ENCODE data around the gene TARBP1. TPM values are rescaled to one million over a fixed set of nuclear protein-coding genes. Genes with fewer than 3 reads are reported as not detected.
"Not testable (repeated sequence)": the region's sequence is repeated elsewhere in the genome, so short reads cannot be mapped to it uniquely, and the experiment has no call there.

The TARBP1 gene
- total RNA-seq, 1 experiment from 2014 or later: 47.3 TPM

DNA sequence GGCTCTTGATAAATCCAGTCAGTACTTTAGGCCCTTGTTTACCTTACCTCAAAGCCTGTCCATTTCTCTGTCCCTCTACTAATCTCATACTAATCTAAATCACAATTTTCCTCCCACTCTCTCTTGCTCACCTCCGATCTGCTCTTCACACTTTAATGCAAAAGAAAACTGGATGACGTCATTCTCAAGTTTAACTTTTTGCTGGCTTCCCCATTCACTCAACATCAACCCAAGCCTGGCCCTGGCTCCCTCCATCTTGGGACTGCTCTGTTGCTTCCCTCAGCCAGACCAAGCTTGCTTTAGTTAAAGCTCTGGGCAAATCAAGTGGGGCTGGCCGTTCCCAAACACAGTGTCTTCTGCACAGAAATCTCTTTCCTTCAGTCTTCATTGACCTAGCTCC, 76.0 kb downstream of the TARBP1 start:
- POLR2A ChIA-PET (ENCODE audit: unreplicated experiment): no interaction called here
- H3K4me3 ChIP-seq: no peak overlapping the region
- intact Hi-C loops (cut with micrococcal nuclease; ENCODE audit: unreplicated experiment): no loop called here

DNA sequence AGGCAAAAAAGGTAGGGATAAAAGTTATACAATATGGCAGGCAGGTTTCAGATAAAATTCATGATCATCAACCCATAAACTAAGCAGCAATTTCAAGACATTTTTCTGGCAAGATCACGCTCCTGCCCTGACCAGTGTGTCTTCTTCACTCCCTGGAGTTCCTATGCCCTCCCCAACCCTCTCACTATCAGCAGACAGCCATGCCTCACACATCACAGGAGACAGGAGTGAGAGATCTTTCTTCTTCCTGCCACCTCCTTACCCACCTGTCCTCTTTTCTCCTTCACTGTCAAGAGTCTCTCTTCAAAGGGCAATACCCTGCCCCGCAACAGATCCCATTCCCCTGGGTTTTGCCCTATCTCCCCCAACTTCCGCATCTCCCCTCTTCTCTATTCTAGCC, 77.3 kb downstream of the TARBP1 start:
- intact Hi-C loops (cut with micrococcal nuclease; ENCODE audit: unreplicated experiment): no loop called here
- no peaks in the 10 kb centered on the region for H3K4me1 ChIP-seq (replicated peaks; ENCODE audit: insufficient read depth)
- H3K4me2 ChIP-seq: no peak overlapping the region
- H3K4me3 ChIP-seq: no peak overlapping the region
- no peaks in the 10 kb centered on the region for H3K9me2 ChIP-seq (ENCODE audit: insufficient read depth)
- H3K36me3 ChIP-seq (ENCODE audit: low read depth): peaks cover 11% of the 10 kb centered on the region; the same call in 1 of the 2 replicates
- TF ChIP-seq, protein P1, sequence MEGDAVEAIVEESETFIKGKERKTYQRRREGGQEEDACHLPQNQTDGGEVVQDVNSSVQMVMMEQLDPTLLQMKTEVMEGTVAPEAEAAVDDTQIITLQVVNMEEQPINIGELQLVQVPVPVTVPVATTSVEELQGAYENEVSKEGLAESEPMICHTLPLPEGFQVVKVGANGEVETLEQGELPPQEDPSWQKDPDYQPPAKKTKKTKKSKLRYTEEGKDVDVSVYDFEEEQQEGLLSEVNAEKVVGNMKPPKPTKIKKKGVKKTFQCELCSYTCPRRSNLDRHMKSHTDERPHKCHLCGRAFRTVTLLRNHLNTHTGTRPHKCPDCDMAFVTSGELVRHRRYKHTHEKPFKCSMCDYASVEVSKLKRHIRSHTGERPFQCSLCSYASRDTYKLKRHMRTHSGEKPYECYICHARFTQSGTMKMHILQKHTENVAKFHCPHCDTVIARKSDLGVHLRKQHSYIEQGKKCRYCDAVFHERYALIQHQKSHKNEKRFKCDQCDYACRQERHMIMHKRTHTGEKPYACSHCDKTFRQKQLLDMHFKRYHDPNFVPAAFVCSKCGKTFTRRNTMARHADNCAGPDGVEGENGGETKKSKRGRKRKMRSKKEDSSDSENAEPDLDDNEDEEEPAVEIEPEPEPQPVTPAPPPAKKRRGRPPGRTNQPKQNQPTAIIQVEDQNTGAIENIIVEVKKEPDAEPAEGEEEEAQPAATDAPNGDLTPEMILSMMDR (conservative IDR thresholded peaks at IDR 0.05): no peak
- H3K9me3 ChIP-seq (ENCODE audit: insufficient read depth, low read depth): no peaks in the 10 kb centered on the region
- DNase-seq: no peak
- H3K79me2 ChIP-seq (ENCODE audit: low read depth): no peaks in the 10 kb centered on the region
- no peak overlapping the region for H2AFZ ChIP-seq
- POLR2A ChIA-PET (ENCODE audit: unreplicated experiment): no interaction called here
- CTCF ChIA-PET: no interaction called here
- H4K20me1 ChIP-seq (ENCODE audit: insufficient read depth): no peaks in the 10 kb centered on the region
- peaks cover 27% of the 10 kb centered on the region for H3F3A ChIP-seq (ENCODE audit: insufficient read depth, low read depth)
- peak overlapping the region; percentile 17; the same call in 1 of the 2 replicates for H3K27ac ChIP-seq
- H3K27me3 ChIP-seq (ENCODE audit: insufficient read depth, low read depth): no peaks in the 10 kb centered on the region
- no TSS peak for BruUV-seq (replicated peaks)

More for the DNA sequence above, 76.0 kb downstream of the TARBP1 start:
- Histone ChIP-seq H3K27me3 (ENCODE audit: insufficient read depth, low read depth) (no peaks in the 10 kb centered on the region), H3K79me2 (ENCODE audit: low read depth) (no peaks in the 10 kb centered on the region), H3K27ac (no peak overlapping the region), H4K20me1 (ENCODE audit: insufficient read depth) (no peaks in the 10 kb centered on the region), H3F3A (ENCODE audit: insufficient read depth, low read depth) (peaks cover 30% of the 10 kb centered on the region), H3K4me2 (no peak overlapping the region), H3K36me3 (ENCODE audit: low read depth) (peaks cover 11% of the 10 kb centered on the region; the same call in 1 of the 2 replicates), H2AFZ (no peak overlapping the region), H3K9me2 (ENCODE audit: insufficient read depth) (no peaks in the 10 kb centered on the region), H3K9me3 (ENCODE audit: insufficient read depth, low read depth) (no peaks in the 10 kb centered on the region), H3K4me1 (replicated peaks; ENCODE audit: insufficient read depth) (no peaks in the 10 kb centered on the region)
- TF ChIP-seq, protein P1 (conservative IDR thresholded peaks at IDR 0.05): no peak
- TF ChIP-seq EZH2 (IDR thresholded peaks at IDR 0.05; ENCODE audit: low read depth): no peak
- no peak for DNase-seq
- BruUV-seq (replicated peaks): no TSS peak
- CTCF ChIA-PET: no interaction called here

DNA sequence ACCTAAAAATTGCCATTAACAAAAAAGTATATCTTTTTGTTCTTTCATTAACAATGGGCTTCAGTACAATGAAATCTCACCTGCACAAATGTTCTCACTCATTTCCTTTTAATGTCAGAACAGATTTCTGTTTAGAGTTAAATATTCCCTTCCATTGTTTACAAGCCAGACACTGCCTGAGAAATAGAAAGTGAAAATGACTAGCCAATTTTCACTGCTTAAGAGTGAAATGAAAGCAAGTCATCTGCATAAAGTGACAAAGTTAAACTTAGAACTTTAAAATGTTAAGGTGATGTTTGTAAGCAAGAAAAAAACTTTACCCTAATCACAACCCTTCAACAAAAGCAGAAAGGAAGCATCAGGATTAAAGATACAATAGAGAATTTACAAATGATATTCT, 78.2 kb downstream of the TARBP1 start:
- no peaks in the 10 kb centered on the region for H3K79me2 ChIP-seq (ENCODE audit: low read depth)
- no peak overlapping the region for H3K4me2 ChIP-seq
- no peaks in the 10 kb centered on the region for H3K9me3 ChIP-seq (ENCODE audit: insufficient read depth, low read depth)
- no peaks in the 10 kb centered on the region for H3K9me2 ChIP-seq (ENCODE audit: insufficient read depth)
- peaks cover 19% of the 10 kb centered on the region; the same call in 1 of the 2 replicates for H3K36me3 ChIP-seq (ENCODE audit: low read depth)
- H3K4me1 ChIP-seq (replicated peaks; ENCODE audit: insufficient read depth): no peaks in the 10 kb centered on the region
- peak overlapping the region; percentile 17; the same call in 1 of the 2 replicates for H3K27ac ChIP-seq
- no peak for TF ChIP-seq EZH2 (IDR thresholded peaks at IDR 0.05; ENCODE audit: low read depth)
- TF ChIP-seq, protein P1 (conservative IDR thresholded peaks at IDR 0.05): no peak
- ChIA-PET CTCF (no interaction called here), POLR2A (ENCODE audit: unreplicated experiment) (no interaction called here)
- no peak for DNase-seq
- peaks cover 27% of the 10 kb centered on the region for H3F3A ChIP-seq (ENCODE audit: insufficient read depth, low read depth)
- H3K4me3 ChIP-seq: no peak overlapping the region
- no peak overlapping the region for H2AFZ ChIP-seq
- intact Hi-C loops (cut with micrococcal nuclease; ENCODE audit: unreplicated experiment): no loop called here
- no TSS peak for BruUV-seq (replicated peaks)
- no peaks in the 10 kb centered on the region for H3K27me3 ChIP-seq (ENCODE audit: insufficient read depth, low read depth)
- H4K20me1 ChIP-seq (ENCODE audit: insufficient read depth): no peaks in the 10 kb centered on the region

DNA sequence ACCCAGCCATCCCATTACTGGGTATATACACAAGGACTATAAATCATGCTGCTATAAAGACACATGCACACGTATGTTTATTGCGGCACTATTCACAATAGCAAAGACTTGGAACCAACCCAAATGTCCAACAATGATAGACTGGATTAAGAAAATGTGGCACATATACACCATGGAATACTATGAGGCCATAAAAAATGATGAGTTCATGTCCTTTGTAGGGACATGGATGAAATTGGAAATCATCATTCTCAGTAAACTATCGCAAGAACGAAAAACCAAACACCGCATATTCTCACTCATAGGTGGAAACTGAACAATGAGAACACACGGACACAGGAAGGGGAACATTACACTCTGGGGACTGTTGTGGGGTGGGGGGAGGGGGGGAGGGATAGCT, 79.5 kb downstream of the TARBP1 start:
- H3K27me3 ChIP-seq (ENCODE audit: insufficient read depth, low read depth); H2AFZ ChIP-seq; DNase-seq; POLR2A ChIA-PET (ENCODE audit: unreplicated experiment); H3K27ac ChIP-seq; CTCF ChIA-PET; H3K9me2 ChIP-seq (ENCODE audit: insufficient read depth); BruUV-seq (replicated peaks); H3K9me3 ChIP-seq (ENCODE audit: insufficient read depth, low read depth); H4K20me1 ChIP-seq (ENCODE audit: insufficient read depth); H3K4me2 ChIP-seq; H3K79me2 ChIP-seq (ENCODE audit: low read depth); intact Hi-C loops (cut with micrococcal nuclease; ENCODE audit: unreplicated experiment); H3K4me3 ChIP-seq; H3K4me1 ChIP-seq (replicated peaks; ENCODE audit: insufficient read depth): not testable (repeated sequence)
- Histone ChIP-seq H3F3A (ENCODE audit: insufficient read depth, low read depth) (peaks cover 31% of the 10 kb centered on the region), H3K36me3 (ENCODE audit: low read depth) (peaks cover 18% of the 10 kb centered on the region; the same call in 1 of the 2 replicates)

All from PC-9 (cell line).